CD4-positive, CD25-positive, alpha-beta regulatory T cell (primary cell): ENCODE measurements around the gene NOP9. TPM values are rescaled to one million over a fixed set of nuclear protein-coding genes. Genes with fewer than 3 reads are reported as not detected.

Experiments used
- ATAC-seq, 2 donors: fragments of 150-1000 bp; cut with Tn5 transposase; one replicate each; pipeline ENCODE4 v1.10.0; 2021; ENCODE audit warnings: low read depth in 2 of 2, moderate number of reproducible peaks in 2 of 2, moderate library complexity in 1 of 2
- DNase-seq, 3 donors: peaks; one replicate each; pipeline versions ENCODE4 v3.0.0 to v3.0.0-alpha.2; 2012 to 2022; ENCODE audit warnings: mixed read lengths in 1 of 3
- H3K27ac ChIP-seq: one replicate; pipeline ENCODE4 v1.7.0; 2013; ENCODE audit warnings: mild to moderate bottlenecking, low read length; ENCODE audit not compliant: insufficient read depth, poor library complexity, severe bottlenecking
- H3K27me3 ChIP-seq: one replicate; pipeline ENCODE4 v1.7.0; 2013; ENCODE audit warnings: low read length; ENCODE audit not compliant: control insufficient read depth, insufficient read depth
- H3K36me3 ChIP-seq: one replicate; pipeline ENCODE4 v1.7.0; 2013; ENCODE audit warnings: mild to moderate bottlenecking, low read length, moderate library complexity; ENCODE audit not compliant: control insufficient read depth, insufficient read depth
- H3K4me1 ChIP-seq: 2 replicates; pipeline ENCODE4 v1.7.0; 2013; ENCODE audit warnings: mild to moderate bottlenecking, low read length; ENCODE audit not compliant: insufficient read depth, control insufficient read depth, poor library complexity, severe bottlenecking
- H3K4me3 ChIP-seq: one replicate; pipeline ENCODE4 v1.7.0; 2013; ENCODE audit warnings: low read depth, mild to moderate bottlenecking, low read length, moderate library complexity
- H3K9me3 ChIP-seq, 2 experiments: 1 replicate in 1 of 2; 2 replicates in 1 of 2; pipeline ENCODE4 v1.7.0; 2013; ENCODE audit warnings: low read length in 2 of 2, mild to moderate bottlenecking in 1 of 2, moderate library complexity in 1 of 2; ENCODE audit not compliant: control insufficient read depth in 2 of 2
- H3K27ac Mint-ChIP-seq, 3 donors: one replicate each; pipeline ENCODE4 v1.8.0; 2020 to 2022; ENCODE audit warnings: mild to moderate bottlenecking in 3 of 3, mixed read lengths in 3 of 3, moderate library complexity in 2 of 3
- H3K27me3 Mint-ChIP-seq: one replicate; pipeline ENCODE4 v1.8.0; 2022; ENCODE audit warnings: mild to moderate bottlenecking, mixed read lengths
- H3K36me3 Mint-ChIP-seq: one replicate; pipeline ENCODE4 v1.8.0; 2020; ENCODE audit warnings: mixed read lengths
- H3K4me1 Mint-ChIP-seq, 4 donors: one replicate each; pipeline ENCODE4 v1.8.0; 2020 to 2022; ENCODE audit warnings: mixed read lengths in 4 of 4, mild to moderate bottlenecking in 1 of 4
- H3K4me3 Mint-ChIP-seq, 4 donors: one replicate each; pipeline ENCODE4 v1.8.0; 2020 to 2022; ENCODE audit warnings: mild to moderate bottlenecking in 4 of 4, mixed read lengths in 4 of 4, moderate library complexity in 3 of 4
- H3K9me3 Mint-ChIP-seq, 7 donors: one replicate each; pipeline ENCODE4 v1.8.0; 2020 to 2022; ENCODE audit warnings: mixed read lengths in 7 of 7, mild to moderate bottlenecking in 3 of 7, moderate library complexity in 2 of 7
- polyA plus RNA-seq, 4 donors: library from polyadenylated mRNA; unstranded; fragments of 300-500 nt; fragmentation: Illumina TruSeq; gene quantifications; one replicate each; pipeline ENCODE4 v1.2.3, GENCODE V29; 2021
- total RNA-seq: library from RNA; stranded (reverse); gene quantifications from one replicate; pipeline ENCODE4 v1.2.3, GENCODE V29; 2022

The NOP9 gene
- total and polyA plus RNA-seq, 5 donors from 2014 or later, result 1.3 to 30.0 (median 2.1) TPM

DNA sequence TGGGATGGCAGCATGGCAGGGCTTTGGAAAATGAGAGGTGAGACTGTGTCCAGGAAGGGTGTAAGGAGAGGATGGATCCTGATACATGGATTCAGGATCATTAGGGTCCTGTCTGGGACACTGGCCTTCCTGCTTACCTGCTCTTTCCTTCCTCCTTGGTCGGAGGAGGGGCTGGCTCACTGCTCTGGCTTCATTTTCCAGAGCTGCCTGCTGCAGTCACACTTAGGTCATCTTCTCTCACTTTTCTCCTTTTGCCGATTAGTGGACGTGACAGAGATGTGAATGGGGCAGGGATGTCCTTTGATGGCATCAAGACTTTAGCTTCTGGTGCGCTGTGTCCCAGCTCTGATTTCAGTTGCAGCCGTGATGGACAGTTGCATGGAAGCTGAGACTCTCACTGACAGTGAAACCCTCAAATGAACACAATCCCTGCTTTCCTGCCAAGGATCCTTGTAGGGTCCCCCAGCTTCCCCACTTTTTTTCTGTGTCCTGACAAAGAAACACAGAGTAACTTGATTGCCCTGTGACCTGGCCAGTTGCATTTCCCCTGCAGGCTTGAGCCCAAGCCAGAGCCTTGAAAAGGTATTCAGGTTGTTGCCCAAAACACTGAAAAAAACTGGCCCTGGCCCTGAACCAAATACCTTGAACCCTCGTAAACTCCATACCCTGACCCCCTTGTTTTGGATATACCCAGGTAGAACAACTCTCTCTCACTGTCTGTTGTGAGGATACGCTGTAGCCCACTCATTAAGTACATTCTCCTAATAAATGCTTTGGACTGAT is 8.9 kb downstream of the NOP9 start:
- Histone ChIP-seq H3K9me3 (no peaks in the 10 kb centered on the region), H3K27ac (no peak overlapping the region), H3K27me3 (no peaks in the 10 kb centered on the region), H3K4me1 (peaks cover 53% of the 10 kb centered on the region), H3K4me3 (no peak overlapping the region), H3K36me3 (peaks cover 37% of the 10 kb centered on the region)
- ATAC-seq (no peak), DNase-seq (no peak)
- no peaks in the 10 kb centered on the region for H3K9me3 Mint-ChIP-seq
- H3K4me1 Mint-ChIP-seq, result peaks cover 17 to 62% (median 36%) of the 10 kb centered on the region in 4 donors
- H3K27ac Mint-ChIP-seq, result peak overlapping the region; percentile 23 to 85 (median 65)
- H3K4me3 Mint-ChIP-seq, result peak overlapping the region in 3 of 4 donors; percentile 43 to 73 (median 68)
- H3K27me3 Mint-ChIP-seq, result no peaks in the 10 kb centered on the region
- peaks cover 30% of the 10 kb centered on the region for H3K36me3 Mint-ChIP-seq

GRCh38 chr14:24309538-24310264 is 10.1 kb downstream of the NOP9 start, which contains the start of gene LTB4R2:
LTB4R2 (plus strand) TSS chr14:24310140; CDS start chr14:24310665, 525 bp downstream.
- Mint-ChIP-seq H3K27ac (peak within 1 kb of the TSS; percentile 84 to 96 (median 87)), H3K4me1 (peaks cover 26 to 74% (median 48%) of the 10 kb centered on the region in 4 donors), H3K9me3 (no peaks in the 10 kb centered on the region), H3K4me3 (peak within 1 kb of the TSS; percentile 55 to 86 (median 76)), H3K36me3 (peaks cover 26% of the 10 kb centered on the region), H3K27me3 (no peaks in the 10 kb centered on the region)
- H3K36me3 ChIP-seq, result peaks cover 25% of the 10 kb centered on the region
- peak within 1 kb of the TSS; percentile 44 for H3K4me3 ChIP-seq
- H3K27me3 ChIP-seq, result no peaks in the 10 kb centered on the region
- H3K9me3 ChIP-seq, result no peaks in the 10 kb centered on the region
- ATAC-seq (no peak), DNase-seq (no peak)
- peak within 1 kb of the TSS; percentile 82 for H3K27ac ChIP-seq
- H3K4me1 ChIP-seq, result peaks cover 64% of the 10 kb centered on the region

- H3K4me1 Mint-ChIP-seq, result peaks cover 26 to 78% (median 50%) of the 10 kb centered on the region in 4 donors
- H3K27ac Mint-ChIP-seq, result peak overlapping the region; percentile 79 to 96 (median 84)
- Histone ChIP-seq H3K27ac (peak overlapping the region; percentile 82), H3K4me3 (peak overlapping the region; percentile 44), H3K4me1 (peaks cover 66% of the 10 kb centered on the region), H3K9me3 (no peaks in the 10 kb centered on the region), H3K36me3 (peaks cover 20% of the 10 kb centered on the region), H3K27me3 (no peaks in the 10 kb centered on the region)
- no peaks in the 10 kb centered on the region for H3K9me3 Mint-ChIP-seq
- H3K36me3 Mint-ChIP-seq, result peaks cover 20% of the 10 kb centered on the region
- no peaks in the 10 kb centered on the region for H3K27me3 Mint-ChIP-seq
- DNase-seq (no peak), ATAC-seq (no peak)
- peak overlapping the region; percentile 55 to 86 (median 74) for H3K4me3 Mint-ChIP-seq
These were observed 10.6 kb downstream of the NOP9 start for GRCh38 chr14:24310265-24310645.

DNA sequence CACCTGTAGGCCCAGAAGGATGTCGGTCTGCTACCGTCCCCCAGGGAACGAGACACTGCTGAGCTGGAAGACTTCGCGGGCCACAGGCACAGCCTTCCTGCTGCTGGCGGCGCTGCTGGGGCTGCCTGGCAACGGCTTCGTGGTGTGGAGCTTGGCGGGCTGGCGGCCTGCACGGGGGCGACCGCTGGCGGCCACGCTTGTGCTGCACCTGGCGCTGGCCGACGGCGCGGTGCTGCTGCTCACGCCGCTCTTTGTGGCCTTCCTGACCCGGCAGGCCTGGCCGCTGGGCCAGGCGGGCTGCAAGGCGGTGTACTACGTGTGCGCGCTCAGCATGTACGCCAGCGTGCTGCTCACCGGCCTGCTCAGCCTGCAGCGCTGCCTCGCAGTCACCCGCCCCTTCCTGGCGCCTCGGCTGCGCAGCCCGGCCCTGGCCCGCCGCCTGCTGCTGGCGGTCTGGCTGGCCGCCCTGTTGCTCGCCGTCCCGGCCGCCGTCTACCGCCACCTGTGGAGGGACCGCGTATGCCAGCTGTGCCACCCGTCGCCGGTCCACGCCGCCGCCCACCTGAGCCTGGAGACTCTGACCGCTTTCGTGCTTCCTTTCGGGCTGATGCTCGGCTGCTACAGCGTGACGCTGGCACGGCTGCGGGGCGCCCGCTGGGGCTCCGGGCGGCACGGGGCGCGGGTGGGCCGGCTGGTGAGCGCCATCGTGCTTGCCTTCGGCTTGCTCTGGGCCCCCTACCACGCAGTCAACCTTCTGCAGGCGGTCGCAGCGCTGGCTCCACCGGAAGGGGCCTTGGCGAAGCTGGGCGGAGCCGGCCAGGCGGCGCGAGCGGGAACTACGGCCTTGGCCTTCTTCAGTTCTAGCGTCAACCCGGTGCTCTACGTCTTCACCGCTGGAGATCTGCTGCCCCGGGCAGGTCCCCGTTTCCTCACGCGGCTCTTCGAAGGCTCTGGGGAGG is 11.3 kb downstream of the NOP9 start, which contains the start of gene LTB4R:
Gene LTB4R, plus strand, starts transcription at position 857 of the 959 bp plus-strand sequence. CDS start 4,150 bp downstream, outside the sequence.
- Histone ChIP-seq H3K4me1 (peaks cover 66% of the 10 kb centered on the region), H3K4me3 (peak within 1 kb of the TSS; percentile 44), H3K9me3 (no peaks in the 10 kb centered on the region), H3K36me3 (peaks cover 13% of the 10 kb centered on the region), H3K27ac (peak within 1 kb of the TSS; percentile 82), H3K27me3 (no peaks in the 10 kb centered on the region)
- Mint-ChIP-seq H3K36me3 (peaks cover 13% of the 10 kb centered on the region), H3K4me3 (peak within 1 kb of the TSS; percentile 64 to 91 (median 86)), H3K9me3 (no peaks in the 10 kb centered on the region), H3K27me3 (no peaks in the 10 kb centered on the region), H3K27ac (peak within 1 kb of the TSS; percentile 87 to 96 (median 90)), H3K4me1 (peaks cover 26 to 77% (median 52%) of the 10 kb centered on the region in 4 donors)
- peak; percentile 64 to 81 (median 77) for DNase-seq
- ATAC-seq, result peak; percentile 89 to 90

DNA sequence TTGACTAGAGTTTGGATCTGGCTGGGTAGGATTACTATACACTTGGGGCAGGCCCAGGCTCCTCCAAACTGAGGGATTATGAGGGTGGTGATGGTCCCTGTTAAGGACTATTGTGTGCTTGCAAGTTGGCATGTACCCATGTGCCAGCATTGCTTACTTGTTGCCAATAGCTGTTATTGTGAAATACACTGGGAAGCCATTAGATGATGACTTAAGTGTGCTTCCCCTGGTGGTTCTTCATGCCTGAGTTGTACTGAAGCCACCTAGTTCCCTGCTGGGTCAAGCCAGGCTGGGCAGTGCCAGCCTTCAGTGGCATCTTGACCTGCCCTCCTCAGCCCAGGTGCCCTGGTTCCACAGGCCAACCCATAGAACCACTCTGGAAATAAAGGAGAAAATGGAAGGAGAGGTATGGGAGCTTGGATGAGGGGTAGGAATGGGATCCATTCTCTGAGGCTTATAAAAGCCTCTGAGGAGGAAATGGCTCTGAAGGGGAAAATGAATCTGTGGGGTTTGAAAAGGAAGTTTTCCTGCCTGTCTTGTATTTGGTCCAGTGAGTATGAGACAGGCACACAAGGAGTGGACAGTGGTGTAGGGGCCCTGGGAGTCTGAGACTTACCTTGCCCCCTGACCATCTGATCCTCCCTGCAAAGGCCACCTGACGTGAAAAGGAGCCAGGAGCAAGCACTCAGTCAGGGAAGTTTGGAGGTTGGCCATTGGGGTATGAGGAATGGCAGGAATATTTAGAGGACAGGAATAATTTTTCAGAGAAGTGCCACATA is 12.4 kb downstream of the NOP9 start:
- Histone ChIP-seq H3K9me3 (no peaks in the 10 kb centered on the region), H3K4me1 (peaks cover 66% of the 10 kb centered on the region), H3K27ac (peak overlapping the region; percentile 82), H3K4me3 (peak overlapping the region; percentile 54), H3K36me3 (peaks cover 2% of the 10 kb centered on the region), H3K27me3 (no peaks in the 10 kb centered on the region)
- Mint-ChIP-seq H3K4me1 (peaks cover 26 to 76% (median 52%) of the 10 kb centered on the region in 4 donors), H3K27ac (peak overlapping the region; percentile 87 to 91 (median 90)), H3K36me3 (peaks cover 4% of the 10 kb centered on the region), H3K27me3 (no peaks in the 10 kb centered on the region), H3K4me3 (peak overlapping the region; percentile 64 to 91 (median 86)), H3K9me3 (no peaks in the 10 kb centered on the region)
- DNase-seq (peak in 2 of 3 donors; percentile 28 to 44), ATAC-seq (no peak)

DNA sequence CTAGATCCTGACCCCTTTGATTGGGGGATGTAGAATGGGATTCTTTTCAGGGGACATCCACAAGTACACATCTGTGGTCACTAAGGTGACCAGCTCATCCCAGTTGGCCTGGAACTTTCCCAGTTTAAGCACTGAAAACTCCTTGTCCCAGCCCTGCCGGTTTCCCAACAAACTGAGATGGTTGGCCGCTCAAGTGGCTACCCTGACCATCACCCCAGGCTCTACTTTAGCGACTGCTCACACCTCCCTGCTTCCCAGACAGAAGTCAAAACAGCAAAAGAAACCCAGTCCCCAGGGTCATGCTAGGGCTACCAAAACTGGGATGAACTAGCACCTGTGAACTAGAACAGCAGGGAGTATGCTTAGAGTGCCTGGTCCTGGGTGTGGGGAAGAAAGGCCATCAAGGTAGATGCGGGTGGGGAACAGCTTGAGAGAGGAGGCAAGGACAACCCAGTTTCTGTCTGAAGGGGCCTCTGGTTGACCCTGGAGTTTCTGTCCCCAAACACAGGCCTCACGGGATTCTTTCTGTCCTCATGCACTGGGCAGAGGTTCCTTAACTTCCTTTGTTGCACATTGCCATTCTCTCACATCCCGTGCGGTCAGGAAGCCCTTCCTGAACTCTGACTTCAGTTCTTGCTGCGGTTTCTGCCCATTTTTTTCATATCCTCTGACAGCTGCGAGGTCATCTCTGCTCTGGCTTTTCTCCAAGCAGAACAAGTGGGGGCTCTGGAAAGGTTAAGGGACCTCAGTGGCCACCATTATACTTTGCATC is 13.3 kb downstream of the NOP9 start:
- Histone ChIP-seq H3K4me1 (peaks cover 65% of the 10 kb centered on the region), H3K9me3 (no peaks in the 10 kb centered on the region), H3K4me3 (peak overlapping the region; percentile 54), H3K36me3 (no peaks in the 10 kb centered on the region), H3K27me3 (no peaks in the 10 kb centered on the region), H3K27ac (peak overlapping the region; percentile 51)
- Mint-ChIP-seq H3K27ac (peak overlapping the region; percentile 81 to 90 (median 87)), H3K36me3 (peaks cover 3% of the 10 kb centered on the region), H3K4me1 (peaks cover 25 to 70% (median 52%) of the 10 kb centered on the region in 4 donors), H3K27me3 (no peaks in the 10 kb centered on the region), H3K9me3 (no peaks in the 10 kb centered on the region), H3K4me3 (peak overlapping the region; percentile 22 to 91 (median 86))
- no peak for ATAC-seq
- peak in 2 of 3 donors; percentile 30 to 70 for DNase-seq
